ENCODE data around the gene ATN1. TPM values are rescaled to one million over a fixed set of nuclear protein-coding genes. Genes with fewer than 3 reads are reported as not detected.
"Not testable (repeated sequence)": the region's sequence is repeated elsewhere in the genome, so short reads cannot be mapped to it uniquely, and the experiment has no call there.

Gene ATN1
- total RNA-seq, 1 experiment from 2014 or later = 84.7 TPM

DNA sequence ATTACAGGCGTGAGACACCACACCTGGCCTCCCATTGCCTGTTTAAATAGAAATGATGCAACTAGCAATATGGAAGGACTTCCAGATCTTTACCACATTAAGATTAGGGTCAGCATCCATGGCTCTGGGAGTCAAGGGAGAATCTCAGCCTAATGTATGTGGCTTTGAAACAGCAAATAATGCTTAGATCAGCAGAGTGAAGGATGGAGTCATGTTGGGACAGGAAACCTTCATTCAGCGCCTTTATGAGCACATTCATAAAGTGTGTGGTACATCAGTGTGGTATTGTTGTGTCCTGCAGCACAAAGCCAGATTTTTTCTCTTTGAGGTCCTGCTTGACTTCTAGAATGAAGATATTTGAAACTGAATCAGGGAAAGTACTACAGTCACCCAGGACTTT, 39.4 kb upstream of the ATN1 start:
- ChIA-PET CTCF (interaction anchor here (0.6 to 1.6 kb wide), 2 partner anchors 16 to 284 kb away, joined by 3 to 7 read pairs; partner anchors contain the start of gene SPSB2), POLR2A (interaction anchor here (1.2 kb wide), 1 partner anchor 15 kb away, joined by 4 read pairs; the partner anchor contains the start of gene SPSB2)
- no peaks in the 10 kb centered on the region for H3K4me1 Mint-ChIP-seq (ENCODE audit: insufficient read depth, unreplicated experiment)
- TF ChIP-seq, protein P1, sequence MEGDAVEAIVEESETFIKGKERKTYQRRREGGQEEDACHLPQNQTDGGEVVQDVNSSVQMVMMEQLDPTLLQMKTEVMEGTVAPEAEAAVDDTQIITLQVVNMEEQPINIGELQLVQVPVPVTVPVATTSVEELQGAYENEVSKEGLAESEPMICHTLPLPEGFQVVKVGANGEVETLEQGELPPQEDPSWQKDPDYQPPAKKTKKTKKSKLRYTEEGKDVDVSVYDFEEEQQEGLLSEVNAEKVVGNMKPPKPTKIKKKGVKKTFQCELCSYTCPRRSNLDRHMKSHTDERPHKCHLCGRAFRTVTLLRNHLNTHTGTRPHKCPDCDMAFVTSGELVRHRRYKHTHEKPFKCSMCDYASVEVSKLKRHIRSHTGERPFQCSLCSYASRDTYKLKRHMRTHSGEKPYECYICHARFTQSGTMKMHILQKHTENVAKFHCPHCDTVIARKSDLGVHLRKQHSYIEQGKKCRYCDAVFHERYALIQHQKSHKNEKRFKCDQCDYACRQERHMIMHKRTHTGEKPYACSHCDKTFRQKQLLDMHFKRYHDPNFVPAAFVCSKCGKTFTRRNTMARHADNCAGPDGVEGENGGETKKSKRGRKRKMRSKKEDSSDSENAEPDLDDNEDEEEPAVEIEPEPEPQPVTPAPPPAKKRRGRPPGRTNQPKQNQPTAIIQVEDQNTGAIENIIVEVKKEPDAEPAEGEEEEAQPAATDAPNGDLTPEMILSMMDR (IDR thresholded peaks at IDR 0.05; ENCODE audit: unreplicated experiment) = no peak
- H3K27me3 Mint-ChIP-seq (ENCODE audit: insufficient read depth, unreplicated experiment) = no peaks in the 10 kb centered on the region
- BruUV-seq (replicated peaks) = no TSS peak
- no peak overlapping the region for H3K4me3 Mint-ChIP-seq (ENCODE audit: unreplicated experiment)
- DNase-seq (ENCODE audit: unreplicated experiment) = no peak
- intact Hi-C loops (cut with micrococcal nuclease) = no loop called here
- H3K27ac Mint-ChIP-seq (ENCODE audit: low read depth, unreplicated experiment) = no peak overlapping the region
- no peaks in the 10 kb centered on the region for H3K36me3 Mint-ChIP-seq (ENCODE audit: insufficient read depth, unreplicated experiment)
- no peaks in the 10 kb centered on the region for H3K9me3 Mint-ChIP-seq (ENCODE audit: unreplicated experiment)

DNA sequence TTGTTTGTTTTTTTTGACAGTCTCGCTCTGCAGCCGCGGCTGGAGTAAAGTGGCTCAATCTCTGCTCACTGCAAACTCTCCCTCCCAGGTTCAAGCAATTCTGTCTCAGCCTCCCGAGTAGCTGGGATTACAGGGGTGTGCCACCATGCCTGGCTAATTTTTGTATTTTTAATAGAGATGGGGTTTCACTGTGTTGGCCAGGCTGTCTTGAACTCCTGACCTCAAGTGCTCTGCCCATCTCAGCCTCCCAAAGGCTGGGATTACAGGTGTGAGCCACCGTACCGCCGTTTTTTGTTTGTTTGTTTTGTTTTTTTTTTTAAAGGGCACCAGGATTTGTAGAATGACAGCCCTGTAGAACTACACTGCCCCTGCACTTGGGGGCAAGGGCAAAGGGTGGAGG, 39.0 kb upstream of the ATN1 start:
- CTCF ChIA-PET = interaction anchor here (1.2 to 1.6 kb wide), 2 partner anchors 16 to 37 kb away, joined by 3 to 7 read pairs; partner anchors contain the start of gene SPSB2
- H3K27me3 Mint-ChIP-seq (ENCODE audit: insufficient read depth, unreplicated experiment); H3K4me3 Mint-ChIP-seq (ENCODE audit: unreplicated experiment); H3K9me3 Mint-ChIP-seq (ENCODE audit: unreplicated experiment); H3K4me1 Mint-ChIP-seq (ENCODE audit: insufficient read depth, unreplicated experiment); H3K36me3 Mint-ChIP-seq (ENCODE audit: insufficient read depth, unreplicated experiment); BruUV-seq (replicated peaks); H3K27ac Mint-ChIP-seq (ENCODE audit: low read depth, unreplicated experiment); intact Hi-C loops (cut with micrococcal nuclease); DNase-seq (ENCODE audit: unreplicated experiment): not testable (repeated sequence)
- POLR2A ChIA-PET = interaction anchor here (1.2 kb wide), 1 partner anchor 16 kb away, joined by 4 read pairs; the partner anchor contains the start of gene SPSB2

DNA sequence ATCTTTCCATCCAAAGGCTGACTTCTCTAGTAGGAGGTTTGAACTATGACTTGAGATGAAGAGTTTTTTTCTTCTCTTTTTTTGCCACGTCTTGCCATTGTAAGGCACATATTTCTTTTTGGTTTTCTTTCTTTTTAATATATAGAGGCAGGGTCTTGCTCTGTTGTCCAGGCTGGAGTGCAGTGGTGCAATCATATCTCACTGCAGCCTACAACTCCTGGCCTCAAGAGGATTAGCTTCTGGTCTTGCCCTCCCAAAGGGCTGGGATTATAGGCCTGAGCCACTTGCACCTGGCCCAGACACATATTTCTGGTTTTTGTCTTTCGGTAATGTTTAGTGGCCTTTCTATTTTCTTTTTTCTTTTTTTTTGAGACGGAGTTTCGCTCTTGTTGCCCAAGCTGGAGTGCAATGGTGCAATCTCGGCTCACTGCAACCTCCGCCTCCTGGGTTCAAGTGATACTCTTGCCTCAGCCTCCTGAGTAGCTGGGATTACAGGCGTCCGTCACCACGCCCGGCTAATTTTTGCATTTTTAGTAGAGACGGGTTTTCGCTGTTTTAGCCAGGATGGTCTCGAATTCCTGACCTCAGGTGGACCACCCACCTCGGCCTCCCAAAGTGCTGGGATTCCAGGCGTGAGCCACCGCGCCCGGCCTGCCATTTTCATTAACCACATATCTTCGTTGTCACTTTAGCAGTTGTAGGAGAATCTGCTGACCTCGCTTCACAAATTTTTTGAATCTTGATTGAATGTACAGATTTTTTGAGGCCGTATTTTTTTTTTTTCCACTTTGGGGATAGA, 37.8 kb upstream of the ATN1 start:
- POLR2A ChIA-PET = interaction anchor here (0.5 to 2.4 kb wide), 5 partner anchors 10 to 71 kb away, joined by 3 to 37 read pairs (median 4); partner anchors contain the start of genes SPSB2 and TPI1
- H3K4me1 Mint-ChIP-seq (ENCODE audit: insufficient read depth, unreplicated experiment); DNase-seq (ENCODE audit: unreplicated experiment); H3K4me3 Mint-ChIP-seq (ENCODE audit: unreplicated experiment); BruUV-seq (replicated peaks); H3K9me3 Mint-ChIP-seq (ENCODE audit: unreplicated experiment); intact Hi-C loops (cut with micrococcal nuclease); H3K27me3 Mint-ChIP-seq (ENCODE audit: insufficient read depth, unreplicated experiment); H3K36me3 Mint-ChIP-seq (ENCODE audit: insufficient read depth, unreplicated experiment): not testable (repeated sequence)
- CTCF ChIA-PET = interaction anchor here (1.2 kb wide), 1 partner anchor 35 kb away, joined by 3 read pairs; no protein-coding TSS in a partner anchor
- peak overlapping the region; percentile 74 for H3K27ac Mint-ChIP-seq (ENCODE audit: low read depth, unreplicated experiment)

DNA sequence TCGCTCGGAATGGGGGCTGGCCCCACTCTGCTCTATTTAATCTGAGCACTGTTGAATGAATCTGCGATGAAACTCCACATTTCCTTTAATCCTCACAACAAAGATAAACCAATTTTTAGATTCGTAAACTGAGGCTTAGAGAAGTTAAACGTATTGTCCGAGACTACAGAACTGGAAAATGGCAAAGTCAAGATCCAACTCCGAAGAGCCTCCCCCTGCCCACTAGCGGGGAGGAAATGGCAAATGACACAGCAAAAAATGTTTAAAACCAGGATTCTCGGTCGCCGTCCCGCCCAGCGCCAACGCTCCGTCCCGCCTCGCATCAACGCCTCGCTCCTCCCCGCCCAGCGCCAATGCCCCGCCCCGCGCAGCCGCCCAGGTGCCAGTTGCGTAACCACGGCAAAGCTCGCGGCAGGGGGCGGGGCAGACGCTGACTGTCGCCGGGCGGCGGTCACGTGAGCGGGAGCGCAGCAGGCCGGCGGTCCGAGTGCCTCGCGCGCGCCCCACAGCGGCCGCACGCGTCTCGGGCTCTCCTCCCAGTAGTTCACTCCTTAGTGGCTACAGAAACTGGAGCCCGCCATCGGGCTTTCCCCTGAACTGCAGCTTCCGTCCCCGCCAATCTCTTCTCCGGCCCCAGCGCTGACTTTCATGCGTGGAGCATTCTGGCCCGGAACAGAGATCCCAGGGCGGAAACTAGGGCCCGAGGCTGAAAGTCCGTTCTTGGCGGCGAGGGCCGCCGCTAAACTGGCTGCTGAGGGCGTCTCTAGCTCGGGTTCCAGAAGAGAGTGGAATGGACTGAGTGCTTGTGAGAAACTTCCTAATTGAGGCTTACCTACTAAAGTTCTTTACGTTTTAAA, 36.7 kb upstream of the ATN1 start:
- intact Hi-C loops (cut with micrococcal nuclease) = loop anchor here (1.0 kb wide), 2 partner anchors 22 to 39 kb away; partner anchors contain the start of gene USP5
- Mint-ChIP-seq H3K27ac (ENCODE audit: low read depth, unreplicated experiment) (peak overlapping the region; percentile 74), H3K27me3 (ENCODE audit: insufficient read depth, unreplicated experiment) (no peaks in the 10 kb centered on the region), H3K4me3 (ENCODE audit: unreplicated experiment) (peak overlapping the region; percentile 67), H3K4me1 (ENCODE audit: insufficient read depth, unreplicated experiment) (no peaks in the 10 kb centered on the region), H3K9me3 (ENCODE audit: unreplicated experiment) (no peaks in the 10 kb centered on the region), H3K36me3 (ENCODE audit: insufficient read depth, unreplicated experiment) (no peaks in the 10 kb centered on the region)
- DNase-seq (ENCODE audit: unreplicated experiment) = peak; percentile 93
- no TSS peak for BruUV-seq (replicated peaks)
- TF ChIP-seq, protein P1 (IDR thresholded peaks at IDR 0.05; ENCODE audit: unreplicated experiment) = peak; percentile 60
- CTCF ChIA-PET = interaction anchor here (0.6 to 5.0 kb wide), 19 partner anchors 8 to 217 kb away, joined by 3 to 64 read pairs (median 5); partner anchors contain the start of genes LRRC23, MLF2 and SPSB2
- POLR2A ChIA-PET = interaction anchor here (0.6 to 2.4 kb wide), 26 partner anchors 9 to 1215 kb away, joined by 3 to 37 read pairs (median 3); partner anchors contain the start of genes C12orf57, CDCA3, COPS7A and LPCAT3
